ENCODE results near the gene LCE3E.
"Not testable (repeated sequence)": the region's sequence is repeated elsewhere in the genome, so short reads cannot be mapped to it uniquely, and the experiment has no call there.

The LCE3E gene

GRCh38 chr1:152566681-152567080 is at the start of gene LCE3E:
LCE3E (minus strand) TSS chr1:152566780; CDS start chr1:152566208, 572 bp downstream.
- DNase-seq (ENCODE audit: low read depth): no peak

- DNase-seq (ENCODE audit: low read depth): no peak
Observed at GRCh38 chr1:152613511-152613910, 46.9 kb upstream of the LCE3E start, which contains the start of gene LCE3B. LCE3B (plus strand) TSS chr1:152613811; CDS start chr1:152613811, 0 bp downstream.

GRCh38 chr1:152599934-152600333 is 33.4 kb upstream of the LCE3E start, which contains the start of gene LCE3C:
LCE3C (plus strand) TSS chr1:152600234; CDS start chr1:152600732, 498 bp downstream.
- no peak for DNase-seq (ENCODE audit: low read depth)

GRCh38 chr1:152596986-152597385 is 30.4 kb upstream of the LCE3E start:
- no peak for DNase-seq (ENCODE audit: low read depth)

GRCh38 chr1:152585586-152585985 is 19.0 kb upstream of the LCE3E start:
- no peak for DNase-seq (ENCODE audit: low read depth)

GRCh38 chr1:152582647-152583046 is 16.1 kb upstream of the LCE3E start:
- DNase-seq (ENCODE audit: low read depth): no peak

GRCh38 chr1:152580433-152580832 is 13.9 kb upstream of the LCE3E start, which contains the start of gene LCE3D:
LCE3D (minus strand) TSS chr1:152580516; CDS start chr1:152579936, 580 bp downstream.
- no peak for DNase-seq (ENCODE audit: low read depth)

- DNase-seq (ENCODE audit: low read depth): not testable (repeated sequence)
Observed at GRCh38 chr1:152579526-152579925, 12.9 kb upstream of the LCE3E start.

GRCh38 chr1:152577168-152577567 is 10.6 kb upstream of the LCE3E start:
- no peak for DNase-seq (ENCODE audit: low read depth)

GRCh38 chr1:152565535-152566215 is 905 bp downstream of the LCE3E start:
- no peak for DNase-seq (ENCODE audit: low read depth)

- no peak for DNase-seq (ENCODE audit: low read depth)
Observed at GRCh38 chr1:152565115-152565514, 1.5 kb downstream of the LCE3E start.

GRCh38 chr1:152548358-152548757 is 18.2 kb downstream of the LCE3E start:
- DNase-seq (ENCODE audit: low read depth): not testable (repeated sequence)

GRCh38 chr1:152546704-152547103 is 19.9 kb downstream of the LCE3E start:
- DNase-seq (ENCODE audit: low read depth): no peak

- DNase-seq (ENCODE audit: low read depth): no peak
Observed at GRCh38 chr1:152543820-152544219, 22.8 kb downstream of the LCE3E start.

GRCh38 chr1:152539901-152540300 is 26.7 kb downstream of the LCE3E start:
- DNase-seq (ENCODE audit: low read depth): no peak

GRCh38 chr1:152537496-152537895 is 29.1 kb downstream of the LCE3E start:
- DNase-seq (ENCODE audit: low read depth): no peak

GRCh38 chr1:152535774-152536173 is 30.8 kb downstream of the LCE3E start:
- no peak for DNase-seq (ENCODE audit: low read depth)

GRCh38 chr1:152533327-152533938 is 33.1 kb downstream of the LCE3E start:
- DNase-seq (ENCODE audit: low read depth): no peak

- no peak for DNase-seq (ENCODE audit: low read depth)
Observed at GRCh38 chr1:152525080-152525641, 41.4 kb downstream of the LCE3E start.

- DNase-seq (ENCODE audit: low read depth): no peak
Observed at GRCh38 chr1:152520561-152521090, 46.0 kb downstream of the LCE3E start.

- DNase-seq (ENCODE audit: low read depth): no peak
Observed at GRCh38 chr1:152519851-152520250, 46.7 kb downstream of the LCE3E start.

GRCh38 chr1:152517237-152517811 is 49.3 kb downstream of the LCE3E start:
- DNase-seq (ENCODE audit: low read depth): no peak

Data from non-pigmented ciliary epithelial cell (primary cell).